Measurements from ENCODE around the gene PLEKHA7. TPM values are rescaled to one million over a fixed set of nuclear protein-coding genes. Genes with fewer than 3 reads are reported as not detected.

PLEKHA7 gene
- total and polyA plus RNA-seq, 2 of the 13 experiments (the other 11 are each of a cell fraction or from before 2014, with no cell fraction given) = 17.5 to 18.7 TPM

- no peak overlapping the region for H3K27ac ChIP-seq (ENCODE audit: extremely low read length, insufficient read depth, low read length)
- BruUV-seq (replicated peaks) = no TSS peak
- no peaks in the 10 kb centered on the region for H3K79me2 ChIP-seq (ENCODE audit: insufficient read depth, low read length)
- POLR2A ChIA-PET = no interaction called here
- intact Hi-C loops (cut with micrococcal nuclease; ENCODE audit: unreplicated experiment) (no loop called here), in situ Hi-C loops (cut with HindIII; ENCODE audit: extremely low pct_ligation_motif_present, low pct_unique_long_range_greater_than_20kb) (no loop called here)
- no peak overlapping the region for H2AFZ ChIP-seq (ENCODE audit: low read length)
- DNase-seq (ENCODE audit: low spot score) (no peak), FAIRE-seq (no peak), ATAC-seq (no peak)
- 93% methylated on average over 4 of the region's 4 CpGs for WGBS (ENCODE audit: low lambda C conversion rate)
- H3K4me2 ChIP-seq (ENCODE audit: low read depth, low read length) = no peak overlapping the region
- TF ChIP-seq AHR (CRISPR knock-in tag; IDR thresholded peaks at IDR 0.05) (no peak), ZC3H4 (CRISPR knock-in tag; IDR thresholded peaks at IDR 0.05; ENCODE audit: borderline replicate concordance) (no peak), NFIC (IDR thresholded peaks at IDR 0.05; ENCODE audit: low read length) (no peak), BCLAF1 (IDR thresholded peaks at IDR 0.05) (no peak), STAT5B (CRISPR knock-in tag; IDR thresholded peaks at IDR 0.05) (no peak), POGK (CRISPR knock-in tag; conservative IDR thresholded peaks at IDR 0.05) (no peak), SNAPC5 (CRISPR knock-in tag; IDR thresholded peaks at IDR 0.05; ENCODE audit: borderline replicate concordance) (no peak), U2AF1 (optimal IDR thresholded peaks at IDR 0.05; ENCODE audit: low read depth, low read length) (no peak), JDP2 (CRISPR knock-in tag; IDR thresholded peaks at IDR 0.05; ENCODE audit: borderline replicate concordance) (no peak)
- H3K9me3 ChIP-seq (ENCODE audit: low read length) = no peaks in the 10 kb centered on the region
- peaks cover 23% of the 10 kb centered on the region for H3K4me1 ChIP-seq (ENCODE audit: insufficient read depth, low read length)
- no peaks in the 10 kb centered on the region for H4K20me1 ChIP-seq (ENCODE audit: insufficient read depth, low read length)
- H3K9ac ChIP-seq (ENCODE audit: insufficient read depth, low read depth, low read length) = no peak overlapping the region
- CTCF ChIA-PET (ENCODE audit: low intra/inter-chr PET ratio, low total read pairs) = no interaction called here
- H3K4me3 ChIP-seq (replicated peaks in 1 of 3; ENCODE audit: insufficient read depth in 1 of 3, low read depth in 2 of 3, low read length in 3 of 3) = no peak overlapping the region
- H3K27me3 ChIP-seq (ENCODE audit: control insufficient read depth in 1 of 2, insufficient read depth in 2 of 2, low read length in 2 of 2) = no peaks in the 10 kb centered on the region
- peaks cover 15 to 44% of the 10 kb centered on the region in 2 experiments; a peak in 4 of 5 replicates for H3K36me3 ChIP-seq (replicated peaks in 1 of 2; ENCODE audit: control insufficient read depth in 1 of 2, insufficient read depth in 2 of 2, low read length in 2 of 2)
Observed at GRCh38 chr11:16857186-16857585, 157.0 kb downstream of the PLEKHA7 start.
